Stimulated activated naive B cell treated with anti-CD40 and anti-IgM and Interleukin-4, amounts not matched to agents 10 μg/mL and 1 μg/mL and 100 μg/mL, for 72 hours (primary cell): ENCODE results near the gene DPT.

ENCODE experiments used
- ATAC-seq, 2 donors: fragments of 150-1000 bp; cut with Tn5 transposase; replicated peaks; 2 replicates each; pipeline ENCODE4 v1.10.0; 2021; ENCODE audit warnings: moderate library complexity in 1 of 2
- DNase-seq: peaks from one replicate; pipeline ENCODE4 v3.0.0; 2021
- H3K27ac Mint-ChIP-seq: one replicate; pipeline ENCODE4 v1.8.0; 2022; ENCODE audit warnings: mild to moderate bottlenecking, mixed read lengths
- H3K27me3 Mint-ChIP-seq, 2 donors: one replicate each; pipeline ENCODE4 v1.8.0; 2022; ENCODE audit warnings: mixed read lengths in 2 of 2
- H3K36me3 Mint-ChIP-seq, 2 donors: one replicate each; pipeline ENCODE4 v1.8.0; 2022; ENCODE audit warnings: mixed read lengths in 2 of 2, mild to moderate bottlenecking in 1 of 2
- H3K4me1 Mint-ChIP-seq, 2 donors: one replicate each; pipeline ENCODE4 v1.8.0; 2022; ENCODE audit warnings: mixed read lengths in 2 of 2, mild to moderate bottlenecking in 1 of 2
- H3K4me3 Mint-ChIP-seq, 2 donors: one replicate each; pipeline ENCODE4 v1.8.0; 2022; ENCODE audit warnings: mild to moderate bottlenecking in 2 of 2, mixed read lengths in 2 of 2, moderate library complexity in 1 of 2
- H3K9me3 Mint-ChIP-seq, 2 donors: one replicate each; pipeline ENCODE4 v1.8.0; 2022; ENCODE audit warnings: mixed read lengths in 2 of 2, mild to moderate bottlenecking in 1 of 2

DPT gene

GRCh38 chr1:168697356-168698126, 31.5 kb downstream of the DPT start:
- ATAC-seq (no peak), DNase-seq (no peak)
- Mint-ChIP-seq H3K27ac (no peak overlapping the region), H3K27me3 (peaks cover 0 to 9% of the 10 kb centered on the region in 2 donors), H3K4me1 (no peaks in the 10 kb centered on the region), H3K9me3 (no peaks in the 10 kb centered on the region), H3K4me3 (no peak overlapping the region), H3K36me3 (no peaks in the 10 kb centered on the region)

GRCh38 chr1:168696125-168696760, 32.8 kb downstream of the DPT start:
- Mint-ChIP-seq H3K4me3 (no peak overlapping the region), H3K27me3 (peaks cover 0 to 9% of the 10 kb centered on the region in 2 donors), H3K4me1 (no peaks in the 10 kb centered on the region), H3K36me3 (no peaks in the 10 kb centered on the region), H3K9me3 (no peaks in the 10 kb centered on the region), H3K27ac (no peak overlapping the region)
- no peak for ATAC-seq
- DNase-seq, result no peak

GRCh38 chr1:168693872-168694238, 35.2 kb downstream of the DPT start:
- Mint-ChIP-seq H3K9me3 (no peaks in the 10 kb centered on the region), H3K4me1 (no peaks in the 10 kb centered on the region), H3K4me3 (no peak overlapping the region), H3K36me3 (no peaks in the 10 kb centered on the region), H3K27me3 (peaks cover 8 to 19% of the 10 kb centered on the region in 2 donors), H3K27ac (no peak overlapping the region)
- no peak for DNase-seq
- no peak for ATAC-seq

DNA sequence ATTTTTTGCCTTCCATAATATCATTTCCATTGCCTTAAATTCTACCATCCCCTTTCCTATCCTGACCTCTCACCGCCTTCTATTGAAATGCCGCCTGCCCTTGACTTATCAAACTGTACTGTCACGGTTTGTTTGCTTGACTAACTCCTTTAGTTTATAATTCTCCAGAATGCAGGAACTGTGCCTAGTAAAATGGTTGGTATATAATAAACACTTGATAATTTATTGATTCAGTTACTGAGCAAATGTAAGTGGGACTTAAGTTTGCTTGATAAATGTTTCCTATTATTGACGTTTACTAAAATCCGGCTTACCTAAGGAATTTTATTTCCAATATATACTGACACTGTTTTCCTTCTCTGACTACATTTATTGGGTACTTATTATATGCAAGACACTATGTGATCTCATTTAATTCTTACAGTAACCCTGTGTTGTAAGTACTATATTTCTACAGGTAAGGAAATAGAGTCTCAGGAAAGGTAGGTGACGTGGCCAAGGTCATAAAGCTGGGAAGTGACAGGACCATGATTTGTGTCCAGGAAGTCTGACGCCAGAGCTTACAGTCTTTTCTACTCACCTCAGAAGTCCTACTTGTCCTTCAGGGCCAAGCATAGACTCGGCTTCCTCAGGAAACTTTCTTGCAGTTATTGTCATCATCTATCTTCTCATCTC, 35.7 kb downstream of the DPT start:
- H3K27me3 Mint-ChIP-seq, result peaks cover 8 to 19% of the 10 kb centered on the region in 2 donors
- no peak overlapping the region for H3K27ac Mint-ChIP-seq
- ATAC-seq (no peak), DNase-seq (no peak)
- H3K4me3 Mint-ChIP-seq, result no peak overlapping the region
- no peaks in the 10 kb centered on the region for H3K4me1 Mint-ChIP-seq
- H3K9me3 Mint-ChIP-seq, result no peaks in the 10 kb centered on the region
- no peaks in the 10 kb centered on the region for H3K36me3 Mint-ChIP-seq

GRCh38 chr1:168692472-168692871, 36.5 kb downstream of the DPT start:
- no peaks in the 10 kb centered on the region for H3K36me3 Mint-ChIP-seq
- ATAC-seq (no peak), DNase-seq (no peak)
- no peaks in the 10 kb centered on the region for H3K4me1 Mint-ChIP-seq
- H3K27ac Mint-ChIP-seq, result no peak overlapping the region
- H3K4me3 Mint-ChIP-seq, result no peak overlapping the region
- H3K9me3 Mint-ChIP-seq, result no peaks in the 10 kb centered on the region
- peaks cover 8 to 19% of the 10 kb centered on the region in 2 donors for H3K27me3 Mint-ChIP-seq

DNA sequence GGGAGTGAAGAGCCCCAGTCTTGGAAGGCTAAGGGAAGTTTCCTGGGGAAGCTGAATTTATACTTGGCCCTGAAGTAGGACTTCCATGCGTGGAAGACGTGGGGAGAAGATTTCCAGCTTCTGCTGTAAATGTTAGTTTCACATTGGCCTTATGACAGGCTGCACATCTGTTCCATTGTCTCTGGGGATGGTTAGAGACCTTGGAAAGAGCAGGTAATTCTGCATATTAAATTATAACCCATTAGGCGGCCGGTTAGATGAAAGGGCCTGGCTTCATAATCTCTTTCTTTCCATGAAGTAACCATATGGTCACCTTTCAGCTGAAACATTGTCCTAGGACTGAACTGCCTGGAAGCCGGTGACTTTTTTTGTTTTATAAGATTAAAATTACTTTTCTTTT, 37.5 kb downstream of the DPT start:
- H3K27ac Mint-ChIP-seq, result no peak overlapping the region
- ATAC-seq (no peak), DNase-seq (no peak)
- H3K9me3 Mint-ChIP-seq, result no peaks in the 10 kb centered on the region
- no peaks in the 10 kb centered on the region for H3K4me1 Mint-ChIP-seq
- peaks cover 8 to 18% of the 10 kb centered on the region in 2 donors for H3K27me3 Mint-ChIP-seq
- H3K36me3 Mint-ChIP-seq, result no peaks in the 10 kb centered on the region
- H3K4me3 Mint-ChIP-seq, result no peak overlapping the region

GRCh38 chr1:168689726-168690602, 39.0 kb downstream of the DPT start:
- ATAC-seq (no peak), DNase-seq (no peak)
- Mint-ChIP-seq H3K4me3 (no peak overlapping the region), H3K27ac (no peak overlapping the region), H3K36me3 (no peaks in the 10 kb centered on the region), H3K4me1 (no peaks in the 10 kb centered on the region), H3K27me3 (peaks cover 8 to 14% of the 10 kb centered on the region in 2 donors), H3K9me3 (no peaks in the 10 kb centered on the region)

GRCh38 chr1:168689327-168689657, 39.7 kb downstream of the DPT start:
- no peak for ATAC-seq
- H3K9me3 Mint-ChIP-seq, result peaks cover 0 to 2% of the 10 kb centered on the region in 2 donors
- H3K36me3 Mint-ChIP-seq, result no peaks in the 10 kb centered on the region
- H3K27me3 Mint-ChIP-seq, result peaks cover 8 to 14% of the 10 kb centered on the region in 2 donors
- DNase-seq, result no peak
- H3K4me1 Mint-ChIP-seq, result no peaks in the 10 kb centered on the region
- no peak overlapping the region for H3K27ac Mint-ChIP-seq
- no peak overlapping the region for H3K4me3 Mint-ChIP-seq

- ATAC-seq (no peak), DNase-seq (no peak)
- Mint-ChIP-seq H3K27ac (no peak overlapping the region), H3K4me3 (no peak overlapping the region), H3K27me3 (peaks cover 8 to 14% of the 10 kb centered on the region in 2 donors), H3K9me3 (peaks cover 0 to 3% of the 10 kb centered on the region in 2 donors), H3K36me3 (no peaks in the 10 kb centered on the region), H3K4me1 (no peaks in the 10 kb centered on the region)
These were observed 40.2 kb downstream of the DPT start for GRCh38 chr1:168688644-168689326.

DNA sequence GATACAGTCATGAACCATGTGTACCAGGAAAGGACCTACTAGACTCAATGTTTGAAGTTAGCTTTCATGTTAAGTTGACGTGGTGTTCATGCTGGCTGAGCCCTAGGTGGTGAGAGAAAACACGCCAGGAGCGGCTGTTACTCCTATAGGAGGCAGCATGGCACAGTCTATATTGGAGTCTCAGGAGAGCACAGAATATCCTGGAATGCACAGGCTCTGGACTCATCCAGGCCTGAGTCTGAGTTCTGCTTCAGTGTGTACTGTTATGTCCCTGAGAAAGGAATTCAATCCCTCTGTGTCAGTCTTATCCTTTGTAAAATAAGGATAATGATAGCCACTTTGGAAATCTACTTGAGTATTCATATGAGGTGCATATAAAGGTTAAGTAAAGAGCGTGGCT, 41.2 kb downstream of the DPT start:
- Mint-ChIP-seq H3K4me1 (no peaks in the 10 kb centered on the region), H3K4me3 (no peak overlapping the region), H3K36me3 (no peaks in the 10 kb centered on the region), H3K9me3 (peaks cover 0 to 3% of the 10 kb centered on the region in 2 donors), H3K27ac (no peak overlapping the region), H3K27me3 (peaks cover 8 to 14% of the 10 kb centered on the region in 2 donors)
- no peak for ATAC-seq
- DNase-seq, result no peak

DNA sequence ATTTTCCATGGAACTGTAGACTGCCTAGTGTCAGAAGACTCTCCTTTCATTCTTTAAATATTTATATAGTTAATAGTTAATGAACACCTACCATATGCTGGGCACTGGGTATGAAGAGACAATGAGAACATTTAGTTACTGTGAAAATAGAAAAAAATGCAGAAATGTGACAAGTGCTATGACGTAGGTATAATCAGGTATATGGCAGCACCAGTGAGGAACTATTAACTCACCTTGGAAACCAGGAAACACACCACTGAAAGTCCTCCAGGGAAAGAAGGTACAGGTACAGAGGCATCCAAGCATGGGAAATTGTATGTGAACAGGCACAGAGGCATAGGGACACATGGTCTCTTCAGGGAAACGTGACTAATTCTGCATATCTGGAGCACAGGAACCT, 42.3 kb downstream of the DPT start:
- Mint-ChIP-seq H3K4me3 (no peak overlapping the region), H3K9me3 (peaks cover 4 to 6% of the 10 kb centered on the region in 2 donors), H3K27ac (no peak overlapping the region), H3K27me3 (peaks cover 8 to 19% of the 10 kb centered on the region in 2 donors), H3K36me3 (no peaks in the 10 kb centered on the region), H3K4me1 (no peaks in the 10 kb centered on the region)
- DNase-seq, result no peak
- no peak for ATAC-seq

DNA sequence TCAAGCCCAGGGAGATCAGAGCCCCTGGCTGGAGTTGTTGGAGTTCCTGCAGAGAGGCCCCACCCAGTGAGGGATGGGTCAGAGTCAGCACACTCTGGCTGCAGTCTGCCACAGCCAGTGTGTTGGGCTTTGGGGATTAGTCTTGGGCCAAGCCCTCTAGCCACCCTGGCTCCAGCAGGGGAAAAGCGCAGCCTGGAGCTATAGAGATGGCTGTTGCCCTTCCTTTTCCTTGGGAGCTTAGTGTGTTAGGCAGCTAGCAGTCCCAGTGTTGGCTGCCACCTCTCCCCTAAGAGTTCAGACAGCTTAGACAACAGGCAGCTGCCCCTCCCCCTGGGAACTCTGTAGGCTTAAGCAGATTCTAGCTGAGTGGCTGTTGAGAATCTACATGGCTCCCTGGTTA, 45.1 kb downstream of the DPT start:
- DNase-seq (no peak), ATAC-seq (no peak)
- peaks cover 8 to 14% of the 10 kb centered on the region in 2 donors for H3K9me3 Mint-ChIP-seq
- no peak overlapping the region for H3K27ac Mint-ChIP-seq
- H3K36me3 Mint-ChIP-seq, result no peaks in the 10 kb centered on the region
- H3K4me1 Mint-ChIP-seq, result no peaks in the 10 kb centered on the region
- H3K4me3 Mint-ChIP-seq, result no peak overlapping the region
- H3K27me3 Mint-ChIP-seq, result peaks cover 4 to 23% of the 10 kb centered on the region in 2 donors

DNA sequence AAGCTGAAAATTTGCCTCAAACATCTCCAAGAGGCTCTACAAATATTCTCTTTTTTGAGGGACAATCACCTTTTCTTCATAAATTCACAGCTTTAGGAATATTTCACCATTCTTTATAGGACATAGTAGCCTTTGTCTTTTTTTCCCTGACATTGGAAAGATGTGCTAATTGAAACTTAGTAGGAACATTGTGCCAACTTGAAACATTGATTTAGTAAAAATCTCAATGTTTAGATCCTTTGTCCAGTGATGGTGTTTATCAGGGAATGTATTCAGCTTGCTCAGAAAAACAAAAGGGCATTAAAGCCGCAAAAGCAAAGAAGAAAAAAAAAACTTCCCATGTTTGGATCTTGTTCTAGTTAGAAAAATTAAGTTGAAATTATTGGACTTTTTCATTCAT, 52.1 kb downstream of the DPT start:
- Mint-ChIP-seq H3K27me3 (peaks cover 4 to 16% of the 10 kb centered on the region in 2 donors), H3K4me3 (no peak overlapping the region), H3K9me3 (peaks cover 9% of the 10 kb centered on the region in 2 donors), H3K27ac (no peak overlapping the region), H3K36me3 (no peaks in the 10 kb centered on the region), H3K4me1 (no peaks in the 10 kb centered on the region)
- DNase-seq (no peak), ATAC-seq (no peak)
